Thyroid gland (tissue), 4 donors: ENCODE data around the gene CRYBA4. TPM values are rescaled to one million over a fixed set of nuclear protein-coding genes. Genes with fewer than 3 reads are reported as not detected.

Experiments used
- DNase-seq, 2 donors: peaks; one replicate each; pipeline ENCODE4 v3.0.0-alpha.2; 2019
- H3K27ac ChIP-seq, 3 donors: fragments of 200-600 bp; sonication (generic); 1 replicate in 2 of 3; 2 replicates in 1 of 3; pipeline ENCODE4 v1.5.1; 2016 to 2019; ENCODE audit warnings: mild to moderate bottlenecking in 1 of 3, moderate library complexity in 1 of 3
- H3K27me3 ChIP-seq: fragments of 200-600 bp; sonication (generic); one replicate; pipeline ENCODE4 v1.5.1; 2019
- H3K36me3 ChIP-seq, 2 donors: fragments of 200-600 bp; sonication (generic); one replicate each; pipeline ENCODE4 v1.5.1; 2016 to 2019
- H3K4me1 ChIP-seq, 2 donors: fragments of 200-600 bp; sonication (generic); one replicate each; pipeline ENCODE4 v1.5.1; 2017 to 2019
- H3K4me3 ChIP-seq, 3 donors: fragments of 200-600 bp; sonication (generic); replicated peaks in 1 of 3; 1 replicate in 2 of 3; 2 replicates in 1 of 3; pipeline ENCODE4 v1.5.1; 2016; ENCODE audit warnings: mild to moderate bottlenecking in 1 of 3
- H3K9me3 ChIP-seq: fragments of 200-600 bp; sonication (generic); one replicate; pipeline ENCODE4 v1.5.1; 2017
- CTCF ChIP-seq, 6 experiments: fragments of 200-600 bp in 3 of 6; fragments of 450-650 bp in 3 of 6; sonication (generic) in 3 of 6; IDR thresholded peaks; one replicate each; pipeline ENCODE4 v1.5.1; 2016 to 2019; ENCODE audit warnings: antibody characterized with exemption in 6 of 6, mild to moderate bottlenecking in 2 of 6, inconsistent platforms in 1 of 6, moderate library complexity in 1 of 6
- POLR2A ChIP-seq, 2 donors: fragments of 450-650 bp; IDR thresholded peaks; one replicate each; pipeline ENCODE4 v1.6.1; 2017; ENCODE audit warnings: antibody characterized with exemption in 2 of 2, mild to moderate bottlenecking in 2 of 2, moderate library complexity in 1 of 2
- whole genome bisulfite sequencing, 2 donors: methylation state at CpG; one replicate each; pipeline ENCODE4 v1.1.5; 2017; 5-methylcytosine and 5-hydroxymethylcytosine counted together
- intact Hi-C: fragments of 100-400 bp; cut with DNase I; formaldehyde crosslinking; loops from one replicate; pipeline ENCODE4 v1.15.1; 2023
- total RNA-seq, 4 donors: library from RNA; depleted of rRNA; stranded (reverse); fragments of >200 nt; gene quantifications; one replicate each; pipeline ENCODE4 v1.2.3, GENCODE V29; 2016

Gene CRYBA4
- total RNA-seq, 4 donors from 2014 or later, result not detected

- peaks cover 0 to 6% of the 10 kb centered on the region in 2 donors for H3K36me3 ChIP-seq
- no peaks in the 10 kb centered on the region for H3K9me3 ChIP-seq
- intact Hi-C loops, result no loop called here
- no peak overlapping the region for H3K4me3 ChIP-seq
- DNase-seq, result no peak
- WGBS, 2 donors, result 69 to 70% methylated on average over 7 to 10 of the region's 10 CpGs
- H3K27ac ChIP-seq, result no peak overlapping the region
- TF ChIP-seq CTCF (IDR thresholded peaks at IDR 0.05) (no peak), POLR2A (IDR thresholded peaks at IDR 0.05) (no peak)
- peaks cover 8 to 22% of the 10 kb centered on the region in 2 donors for H3K4me1 ChIP-seq
- H3K27me3 ChIP-seq, result no peaks in the 10 kb centered on the region
These were observed 42.4 kb upstream of the CRYBA4 start for GRCh38 chr22:26579331-26579886.

- TF ChIP-seq POLR2A (IDR thresholded peaks at IDR 0.05) (no peak), CTCF (IDR thresholded peaks at IDR 0.05) (no peak)
- intact Hi-C loops, result loop anchor here (10.0 kb wide), 1 partner anchor 96 kb away; the partner anchor contains the start of genes HPS4 and SRRD
- Histone ChIP-seq H3K27ac (no peak overlapping the region), H3K4me1 (peaks cover 18 to 32% of the 10 kb centered on the region in 2 donors), H3K36me3 (peaks cover 0 to 6% of the 10 kb centered on the region in 2 donors), H3K27me3 (no peaks in the 10 kb centered on the region), H3K9me3 (no peaks in the 10 kb centered on the region), H3K4me3 (no peak overlapping the region)
- no peak for DNase-seq
- 75 to 84% methylated on average over 13 of the region's 13 CpGs for WGBS, 2 donors
These were observed 41.4 kb upstream of the CRYBA4 start for GRCh38 chr22:26580240-26580962.

GRCh38 chr22:26581026-26581425, 40.7 kb upstream of the CRYBA4 start:
- Histone ChIP-seq H3K27ac (no peak overlapping the region), H3K4me1 (peaks cover 24 to 37% of the 10 kb centered on the region in 2 donors), H3K9me3 (no peaks in the 10 kb centered on the region), H3K4me3 (no peak overlapping the region), H3K36me3 (peaks cover 0 to 6% of the 10 kb centered on the region in 2 donors), H3K27me3 (no peaks in the 10 kb centered on the region)
- intact Hi-C loops, result loop anchor here (10.0 kb wide), 1 partner anchor 96 kb away; the partner anchor contains the start of genes HPS4 and SRRD
- no peak for DNase-seq
- no peak for TF ChIP-seq CTCF (IDR thresholded peaks at IDR 0.05)
- no peak for TF ChIP-seq POLR2A (IDR thresholded peaks at IDR 0.05)
- 44 to 75% methylated on average over 1 of the region's 1 CpG for WGBS, 2 donors

GRCh38 chr22:26581633-26582168, 40.1 kb upstream of the CRYBA4 start:
- 95 to 98% methylated on average over 8 of the region's 8 CpGs for WGBS, 2 donors

More at GRCh38 chr22:26581633-26582168, 40.1 kb upstream of the CRYBA4 start:
- TF ChIP-seq CTCF (IDR thresholded peaks at IDR 0.05) (no peak), POLR2A (IDR thresholded peaks at IDR 0.05) (no peak)
- H3K4me1 ChIP-seq, result peaks cover 31 to 39% of the 10 kb centered on the region in 2 donors
- no peak for DNase-seq
- peaks cover 0 to 6% of the 10 kb centered on the region in 2 donors for H3K36me3 ChIP-seq
- no peaks in the 10 kb centered on the region for H3K9me3 ChIP-seq
- intact Hi-C loops, result loop anchor here (10.0 kb wide), 1 partner anchor 97 kb away; the partner anchor contains the start of genes HPS4 and SRRD
- no peaks in the 10 kb centered on the region for H3K27me3 ChIP-seq
- H3K4me3 ChIP-seq, result no peak overlapping the region
- H3K27ac ChIP-seq, result no peak overlapping the region
